CD4-positive, alpha-beta memory T cell (primary cell): ENCODE results near the gene EXOC6B. TPM values are rescaled to one million over a fixed set of nuclear protein-coding genes. Genes with fewer than 3 reads are reported as not detected.

ENCODE experiments used
- CTCF ChIA-PET: fragments of 350-600 bp; sonication (Branson Sonifier 250); formaldehyde crosslinking; loops from one replicate; lab custom pipeline; 2021; ENCODE audit warnings: inconsistent platforms; ENCODE audit not compliant: partially characterized antibody; lab: Charles Lee
- POLR2A ChIA-PET: fragments of 350-600 bp; sonication (Branson Sonifier 250); formaldehyde crosslinking; loops from one replicate; lab custom pipeline; 2021; ENCODE audit not compliant: partially characterized antibody; lab: Charles Lee
- DNase-seq, 5 donors: peaks; one replicate each; pipeline versions ENCODE4 v3.0.0 to v3.0.0-alpha.2; 2020 to 2022; ENCODE audit warnings: mixed read lengths in 1 of 5
- H3K27ac ChIP-seq: one replicate; pipeline ENCODE4 v1.7.0; 2013; ENCODE audit warnings: low read depth, low read length
- H3K27me3 ChIP-seq: 2 replicates; pipeline ENCODE4 v1.7.0; 2013; ENCODE audit warnings: mild to moderate bottlenecking, low read length, moderate library complexity; ENCODE audit not compliant: insufficient read depth
- H3K36me3 ChIP-seq: 2 replicates; pipeline ENCODE4 v1.7.0; 2013; ENCODE audit warnings: mild to moderate bottlenecking, low read length, moderate library complexity; ENCODE audit not compliant: insufficient read depth
- H3K4me1 ChIP-seq: 2 replicates; pipeline ENCODE4 v1.7.0; 2013; ENCODE audit warnings: mild to moderate bottlenecking, low read length, moderate library complexity; ENCODE audit not compliant: insufficient read depth
- H3K4me3 ChIP-seq, 2 donors: one replicate each; pipeline ENCODE4 v1.7.0; 2013; ENCODE audit warnings: low read length in 2 of 2, mild to moderate bottlenecking in 1 of 2
- H3K9me3 ChIP-seq, 2 donors: one replicate each; pipeline ENCODE4 v1.7.0; 2013; ENCODE audit warnings: low read length in 2 of 2, control low read depth in 1 of 2; ENCODE audit not compliant: control insufficient read depth in 1 of 2
- H3K27ac Mint-ChIP-seq, 7 donors: one replicate each; pipeline ENCODE4 v1.8.0; 2020 to 2021; ENCODE audit warnings: mixed read lengths in 7 of 7, mild to moderate bottlenecking in 6 of 7, inconsistent platforms in 3 of 7, moderate library complexity in 3 of 7
- H3K27me3 Mint-ChIP-seq, 2 donors: one replicate each; pipeline ENCODE4 v1.8.0; 2020 to 2021; ENCODE audit warnings: mixed read lengths in 2 of 2
- H3K36me3 Mint-ChIP-seq, 2 donors: one replicate each; pipeline ENCODE4 v1.8.0; 2020 to 2021; ENCODE audit warnings: mixed read lengths in 2 of 2, inconsistent platforms in 1 of 2, mild to moderate bottlenecking in 1 of 2
- H3K4me1 Mint-ChIP-seq, 4 donors: one replicate each; pipeline ENCODE4 v1.8.0; 2020 to 2021; ENCODE audit warnings: mixed read lengths in 4 of 4, mild to moderate bottlenecking in 1 of 4
- H3K4me3 Mint-ChIP-seq, 8 donors: one replicate each; pipeline ENCODE4 v1.8.0; 2020 to 2021; ENCODE audit warnings: mixed read lengths in 8 of 8, mild to moderate bottlenecking in 7 of 8, moderate library complexity in 6 of 8, inconsistent platforms in 3 of 8
- H3K9me3 Mint-ChIP-seq, 8 donors: one replicate each; pipeline ENCODE4 v1.8.0; 2020 to 2021; ENCODE audit warnings: mixed read lengths in 8 of 8, mild to moderate bottlenecking in 5 of 8, inconsistent platforms in 3 of 8, moderate library complexity in 1 of 8
- intact Hi-C: fragments of 100-400 bp; cut with micrococcal nuclease; formaldehyde crosslinking; loops from one replicate; pipeline ENCODE4 v1.15.1; 2023
- polyA plus RNA-seq, 2 donors: library from polyadenylated mRNA; unstranded; fragments of 300-500 nt; fragmentation: Illumina TruSeq; gene quantifications; one replicate each; pipeline ENCODE4 v1.2.3, GENCODE V29; 2021
- total RNA-seq, 2 experiments: library from RNA; stranded (reverse); gene quantifications; one replicate each; pipeline ENCODE4 v1.2.3, GENCODE V29; 2021

EXOC6B gene
- total and polyA plus RNA-seq, 4 experiments from 2014 or later: 1.3 to 19.8 (median 10.7) TPM

- no peak overlapping the region for H3K4me3 ChIP-seq
- no peak overlapping the region for H3K27ac Mint-ChIP-seq
Observed at GRCh38 chr2:72526623-72527022, 299.2 kb downstream of the EXOC6B start.

GRCh38 chr2:72524071-72524470, 301.8 kb downstream of the EXOC6B start:
- ChIA-PET CTCF (no interaction called here), POLR2A (no interaction called here)
- no peak overlapping the region for H3K27ac ChIP-seq
- Mint-ChIP-seq H3K36me3 (peaks cover 0 to 8% of the 10 kb centered on the region in 2 donors), H3K27me3 (no peaks in the 10 kb centered on the region), H3K4me1 (peaks cover 0 to 2% (median 0%) of the 10 kb centered on the region in 4 donors), H3K27ac (no peak overlapping the region), H3K4me3 (no peak overlapping the region), H3K9me3 (peaks cover 0 to 2% (median 0%) of the 10 kb centered on the region in 8 donors)
- H3K9me3 ChIP-seq: no peaks in the 10 kb centered on the region
- no peak overlapping the region for H3K4me3 ChIP-seq
- H3K27me3 ChIP-seq: no peaks in the 10 kb centered on the region
- no peaks in the 10 kb centered on the region for H3K36me3 ChIP-seq
- no peaks in the 10 kb centered on the region for H3K4me1 ChIP-seq
- DNase-seq: no peak
- intact Hi-C loops: no loop called here

More at GRCh38 chr2:72526623-72527022, 299.2 kb downstream of the EXOC6B start:
- no peaks in the 10 kb centered on the region for H3K4me1 ChIP-seq
- H3K9me3 ChIP-seq: no peaks in the 10 kb centered on the region
- Mint-ChIP-seq H3K4me1 (no peaks in the 10 kb centered on the region), H3K9me3 (peaks cover 0 to 2% (median 0%) of the 10 kb centered on the region in 8 donors), H3K27me3 (no peaks in the 10 kb centered on the region), H3K4me3 (no peak overlapping the region), H3K36me3 (peaks cover 0 to 12% of the 10 kb centered on the region in 2 donors)
- no peaks in the 10 kb centered on the region for H3K27me3 ChIP-seq
- H3K36me3 ChIP-seq: no peaks in the 10 kb centered on the region
- CTCF ChIA-PET: no interaction called here
- intact Hi-C loops: no loop called here
- no peak for DNase-seq
- POLR2A ChIA-PET: no interaction called here
- no peak overlapping the region for H3K27ac ChIP-seq

GRCh38 chr2:72515696-72516095, 310.1 kb downstream of the EXOC6B start:
- no peak for DNase-seq
- no peak overlapping the region for H3K4me3 ChIP-seq
- peaks cover 0 to under 1% (median 0%) of the 10 kb centered on the region in 4 donors for H3K4me1 Mint-ChIP-seq
- no peaks in the 10 kb centered on the region for H3K9me3 ChIP-seq
- ChIA-PET CTCF (no interaction called here), POLR2A (no interaction called here)
- peaks cover 4 to 8% of the 10 kb centered on the region in 2 donors for H3K36me3 Mint-ChIP-seq
- no peaks in the 10 kb centered on the region for H3K4me1 ChIP-seq
- H3K27me3 ChIP-seq: no peaks in the 10 kb centered on the region
- intact Hi-C loops: no loop called here
- no peak overlapping the region for H3K27ac Mint-ChIP-seq
- no peaks in the 10 kb centered on the region for H3K27me3 Mint-ChIP-seq
- no peaks in the 10 kb centered on the region for H3K36me3 ChIP-seq
- no peaks in the 10 kb centered on the region for H3K9me3 Mint-ChIP-seq
- H3K27ac ChIP-seq: no peak overlapping the region
- H3K4me3 Mint-ChIP-seq: no peak overlapping the region

- no peak for DNase-seq
- no peaks in the 10 kb centered on the region for H3K36me3 ChIP-seq
- Mint-ChIP-seq H3K4me1 (no peaks in the 10 kb centered on the region), H3K9me3 (no peaks in the 10 kb centered on the region), H3K4me3 (no peak overlapping the region), H3K36me3 (peaks cover 5 to 11% of the 10 kb centered on the region in 2 donors), H3K27ac (no peak overlapping the region), H3K27me3 (no peaks in the 10 kb centered on the region)
- no peaks in the 10 kb centered on the region for H3K9me3 ChIP-seq
- H3K27ac ChIP-seq: no peak overlapping the region
- no peaks in the 10 kb centered on the region for H3K4me1 ChIP-seq
- ChIA-PET CTCF (no interaction called here), POLR2A (no interaction called here)
- H3K27me3 ChIP-seq: no peaks in the 10 kb centered on the region
- intact Hi-C loops: no loop called here
- no peak overlapping the region for H3K4me3 ChIP-seq
Observed at GRCh38 chr2:72513011-72513410, 312.8 kb downstream of the EXOC6B start.

GRCh38 chr2:72512376-72512775, 313.5 kb downstream of the EXOC6B start:
- Histone ChIP-seq H3K27me3 (no peaks in the 10 kb centered on the region), H3K27ac (no peak overlapping the region), H3K36me3 (no peaks in the 10 kb centered on the region), H3K9me3 (no peaks in the 10 kb centered on the region), H3K4me1 (no peaks in the 10 kb centered on the region), H3K4me3 (no peak overlapping the region)
- no peak overlapping the region for H3K4me3 Mint-ChIP-seq
- ChIA-PET CTCF (no interaction called here), POLR2A (no interaction called here)
- no peak overlapping the region for H3K27ac Mint-ChIP-seq
- DNase-seq: no peak
- peaks cover 5 to 12% of the 10 kb centered on the region in 2 donors for H3K36me3 Mint-ChIP-seq
- no peaks in the 10 kb centered on the region for H3K9me3 Mint-ChIP-seq
- H3K27me3 Mint-ChIP-seq: no peaks in the 10 kb centered on the region
- intact Hi-C loops: no loop called here
- no peaks in the 10 kb centered on the region for H3K4me1 Mint-ChIP-seq

- H3K4me1 ChIP-seq: no peaks in the 10 kb centered on the region
- no peaks in the 10 kb centered on the region for H3K4me1 Mint-ChIP-seq
- H3K4me3 ChIP-seq: no peak overlapping the region
- no peaks in the 10 kb centered on the region for H3K9me3 Mint-ChIP-seq
- no peaks in the 10 kb centered on the region for H3K9me3 ChIP-seq
- H3K36me3 ChIP-seq: no peaks in the 10 kb centered on the region
- POLR2A ChIA-PET: no interaction called here
- DNase-seq: no peak
- H3K27me3 Mint-ChIP-seq: no peaks in the 10 kb centered on the region
- intact Hi-C loops: no loop called here
- no peak overlapping the region for H3K27ac Mint-ChIP-seq
- no peak overlapping the region for H3K27ac ChIP-seq
- H3K27me3 ChIP-seq: no peaks in the 10 kb centered on the region
- no peak overlapping the region for H3K4me3 Mint-ChIP-seq
- CTCF ChIA-PET: no interaction called here
- H3K36me3 Mint-ChIP-seq: peaks cover 5 to 12% of the 10 kb centered on the region in 2 donors
Observed at GRCh38 chr2:72511906-72512305, 313.9 kb downstream of the EXOC6B start.

GRCh38 chr2:72497763-72498162, 328.1 kb downstream of the EXOC6B start:
- H3K4me3 ChIP-seq: no peak overlapping the region
- DNase-seq: no peak
- Mint-ChIP-seq H3K36me3 (peaks cover 34 to 53% of the 10 kb centered on the region in 2 donors), H3K9me3 (peaks cover 0 to 3% (median 0%) of the 10 kb centered on the region in 8 donors), H3K4me1 (peaks cover 0 to 3% (median 0%) of the 10 kb centered on the region in 4 donors), H3K27ac (peak overlapping the region in 1 of 7 donors; percentile 4), H3K4me3 (no peak overlapping the region), H3K27me3 (no peaks in the 10 kb centered on the region)
- H3K27ac ChIP-seq: no peak overlapping the region
- intact Hi-C loops: no loop called here
- ChIA-PET POLR2A (no interaction called here), CTCF (no interaction called here)
- H3K27me3 ChIP-seq: no peaks in the 10 kb centered on the region
- no peaks in the 10 kb centered on the region for H3K36me3 ChIP-seq
- H3K9me3 ChIP-seq: no peaks in the 10 kb centered on the region
- no peaks in the 10 kb centered on the region for H3K4me1 ChIP-seq

GRCh38 chr2:72496479-72496878, 329.4 kb downstream of the EXOC6B start:
- intact Hi-C loops: no loop called here
- CTCF ChIA-PET: no interaction called here
- H3K36me3 Mint-ChIP-seq: peaks cover 42 to 61% of the 10 kb centered on the region in 2 donors

More at GRCh38 chr2:72496479-72496878, 329.4 kb downstream of the EXOC6B start:
- no peak overlapping the region for H3K4me3 ChIP-seq
- H3K27ac ChIP-seq: no peak overlapping the region
- Mint-ChIP-seq H3K9me3 (no peaks in the 10 kb centered on the region), H3K27ac (no peak overlapping the region), H3K27me3 (no peaks in the 10 kb centered on the region), H3K4me1 (peaks cover 0 to 4% (median 0%) of the 10 kb centered on the region in 4 donors), H3K4me3 (no peak overlapping the region)
- H3K9me3 ChIP-seq: no peaks in the 10 kb centered on the region
- H3K27me3 ChIP-seq: no peaks in the 10 kb centered on the region
- POLR2A ChIA-PET: no interaction called here
- DNase-seq: no peak
- H3K36me3 ChIP-seq: no peaks in the 10 kb centered on the region
- no peaks in the 10 kb centered on the region for H3K4me1 ChIP-seq
